Measurements from ENCODE around the gene ARHGAP15.

GRCh38 chr2:143729296-143729814 is 600.1 kb downstream of the ARHGAP15 start:
- TF ChIP-seq CTCF (conservative IDR thresholded peaks at IDR 0.05; ENCODE audit: low read depth in 2 of 2) (no peak), CREB1 (CRISPR knock-in tag; IDR thresholded peaks at IDR 0.05; ENCODE audit: low read depth) (no peak), POLR2AphosphoS5 (IDR thresholded peaks at IDR 0.05; ENCODE audit: low read depth) (no peak), ETS1 (IDR thresholded peaks at IDR 0.05) (no peak), REST (IDR thresholded peaks at IDR 0.05; ENCODE audit: unreplicated experiment) (no peak), EZH2 (IDR thresholded peaks at IDR 0.05; ENCODE audit: low read depth, unreplicated experiment) (no peak), JUNB (IDR thresholded peaks at IDR 0.05; ENCODE audit: unreplicated experiment) (no peak), EZH2phosphoT487 (IDR thresholded peaks at IDR 0.05; ENCODE audit: unreplicated experiment) (no peak), ZNF331 (CRISPR knock-in tag; IDR thresholded peaks at IDR 0.05; ENCODE audit: low read depth) (no peak), ZNF462 (CRISPR knock-in tag; IDR thresholded peaks at IDR 0.05) (no peak), NANOG (IDR thresholded peaks at IDR 0.05; ENCODE audit: borderline replicate concordance) (no peak), STAT1 (IDR thresholded peaks at IDR 0.05; ENCODE audit: unreplicated experiment) (no peak)

Measured in GM23338 (cell line).